Measurements from ENCODE around the gene SRMS.

The SRMS gene

GRCh38 chr20:63544241-63544957, 3.1 kb downstream of the SRMS start:
- Histone ChIP-seq H3K36me3 (ENCODE audit: insufficient read depth, low read length) (no peaks in the 10 kb centered on the region), H3K9me2 (replicated peaks; ENCODE audit: low read depth, low read length) (no peaks in the 10 kb centered on the region), H3K4me2 (ENCODE audit: low read depth, low read length, poor library complexity, severe bottlenecking) (no peak overlapping the region), H4K20me1 (ENCODE audit: insufficient read depth, low read length, poor library complexity, severe bottlenecking) (no peaks in the 10 kb centered on the region), H3K79me2 (ENCODE audit: insufficient read depth, low read length) (no peaks in the 10 kb centered on the region), H3F3A (ENCODE audit: low read depth) (no peaks in the 10 kb centered on the region), H3K9ac (ENCODE audit: low read depth, low read length, poor library complexity, severe bottlenecking) (no peak overlapping the region), H3K4me3 (ENCODE audit: low read length, poor library complexity, severe bottlenecking) (no peak overlapping the region), H3K4me1 (ENCODE audit: insufficient read depth, low read length, poor library complexity, severe bottlenecking) (no peaks in the 10 kb centered on the region), H3K27me3 (ENCODE audit: insufficient read depth, low read length, poor library complexity, severe bottlenecking) (no peaks in the 10 kb centered on the region), H3K9me3 (ENCODE audit: insufficient read depth, low read depth, low read length) (no peaks in the 10 kb centered on the region), H2AFZ (ENCODE audit: low read length) (no peak overlapping the region)
- TF ChIP-seq CTCF (conservative IDR thresholded peaks at IDR 0.05; ENCODE audit: low read length): no peak
- TF ChIP-seq EZH2phosphoT487 (IDR thresholded peaks at IDR 0.05; ENCODE audit: borderline replicate concordance): no peak

GRCh38 chr20:63543733-63544132, 3.8 kb downstream of the SRMS start:
- H3K27me3 ChIP-seq (ENCODE audit: insufficient read depth, low read length, poor library complexity, severe bottlenecking): no peaks in the 10 kb centered on the region
- H3F3A ChIP-seq (ENCODE audit: low read depth): no peaks in the 10 kb centered on the region
- H2AFZ ChIP-seq (ENCODE audit: low read length): no peak overlapping the region
- H3K79me2 ChIP-seq (ENCODE audit: insufficient read depth, low read length): no peaks in the 10 kb centered on the region
- no peaks in the 10 kb centered on the region for H3K9me3 ChIP-seq (ENCODE audit: insufficient read depth, low read depth, low read length)
- no peak overlapping the region for H3K4me3 ChIP-seq (ENCODE audit: low read length, poor library complexity, severe bottlenecking)
- no peaks in the 10 kb centered on the region for H3K4me1 ChIP-seq (ENCODE audit: insufficient read depth, low read length, poor library complexity, severe bottlenecking)
- TF ChIP-seq CTCF (conservative IDR thresholded peaks at IDR 0.05; ENCODE audit: low read length): no peak
- no peak for TF ChIP-seq EZH2phosphoT487 (IDR thresholded peaks at IDR 0.05; ENCODE audit: borderline replicate concordance)
- H3K9ac ChIP-seq (ENCODE audit: low read depth, low read length, poor library complexity, severe bottlenecking): no peak overlapping the region
- H3K4me2 ChIP-seq (ENCODE audit: low read depth, low read length, poor library complexity, severe bottlenecking): no peak overlapping the region
- no peaks in the 10 kb centered on the region for H3K9me2 ChIP-seq (replicated peaks; ENCODE audit: low read depth, low read length)
- H3K36me3 ChIP-seq (ENCODE audit: insufficient read depth, low read length): no peaks in the 10 kb centered on the region
- H4K20me1 ChIP-seq (ENCODE audit: insufficient read depth, low read length, poor library complexity, severe bottlenecking): no peaks in the 10 kb centered on the region

- H3K4me2 ChIP-seq (ENCODE audit: low read depth, low read length, poor library complexity, severe bottlenecking): no peak overlapping the region
- no peaks in the 10 kb centered on the region for H3K79me2 ChIP-seq (ENCODE audit: insufficient read depth, low read length)
- H3F3A ChIP-seq (ENCODE audit: low read depth): no peaks in the 10 kb centered on the region
- H3K36me3 ChIP-seq (ENCODE audit: insufficient read depth, low read length): no peaks in the 10 kb centered on the region
- peaks cover 4% of the 10 kb centered on the region for H3K4me1 ChIP-seq (ENCODE audit: insufficient read depth, low read length, poor library complexity, severe bottlenecking)
- H3K9me3 ChIP-seq (ENCODE audit: insufficient read depth, low read depth, low read length): no peaks in the 10 kb centered on the region
- no peak overlapping the region for H3K9ac ChIP-seq (ENCODE audit: low read depth, low read length, poor library complexity, severe bottlenecking)
- no peaks in the 10 kb centered on the region for H4K20me1 ChIP-seq (ENCODE audit: insufficient read depth, low read length, poor library complexity, severe bottlenecking)
- no peaks in the 10 kb centered on the region for H3K9me2 ChIP-seq (replicated peaks; ENCODE audit: low read depth, low read length)
- no peaks in the 10 kb centered on the region for H3K27me3 ChIP-seq (ENCODE audit: insufficient read depth, low read length, poor library complexity, severe bottlenecking)
- H3K4me3 ChIP-seq (ENCODE audit: low read length, poor library complexity, severe bottlenecking): no peak overlapping the region
- H2AFZ ChIP-seq (ENCODE audit: low read length): no peak overlapping the region
- TF ChIP-seq CTCF (conservative IDR thresholded peaks at IDR 0.05; ENCODE audit: low read length): no peak
- no peak for TF ChIP-seq EZH2phosphoT487 (IDR thresholded peaks at IDR 0.05; ENCODE audit: borderline replicate concordance)
Measured at GRCh38 chr20:63543131-63543530, 4.4 kb downstream of the SRMS start.

Data from Loucy (cell line).